Neural cell (in vitro differentiated cells): ENCODE results near the gene CILP2. TPM values are rescaled to one million over a fixed set of nuclear protein-coding genes. Genes with fewer than 3 reads are reported as not detected.

Source experiments
- H2AFZ ChIP-seq: fragments of 200-600, 300-800 bp; sonication (generic), shearing (Covaris generic); 2 replicates; pipeline ENCODE4 v1.6.0; 2014; ENCODE audit warnings: low read depth, mild to moderate bottlenecking, antibody characterized with exemption, low read length, moderate library complexity
- H3F3A ChIP-seq: fragments of 200-600 bp; shearing (Covaris generic); 2 replicates; pipeline ENCODE4 v1.6.1; 2016; ENCODE audit warnings: mild to moderate bottlenecking, moderate library complexity, mixed read lengths, antibody characterized with exemption, low read length; ENCODE audit not compliant: insufficient read depth, poor library complexity, severe bottlenecking
- H3K27ac ChIP-seq: fragments of 200-600, 300-800 bp; sonication (generic), shearing (Covaris generic); 2 replicates; pipeline ENCODE4 v1.5.1; 2014; ENCODE audit warnings: mild to moderate bottlenecking, low read length, moderate library complexity
- H3K27me3 ChIP-seq: fragments of 300-800, 200-600 bp; sonication (generic), shearing (Covaris generic); 2 replicates; pipeline ENCODE4 v1.6.0; 2014; ENCODE audit warnings: mild to moderate bottlenecking, low read depth, low read length, moderate library complexity; ENCODE audit not compliant: insufficient read depth
- H3K36me3 ChIP-seq: fragments of 300-800, 200-600 bp; sonication (generic), shearing (Covaris generic); 2 replicates; pipeline ENCODE4 v1.5.1; 2014; ENCODE audit warnings: mild to moderate bottlenecking, antibody characterized with exemption, low read length, moderate library complexity; ENCODE audit not compliant: insufficient read depth
- H3K4me2 ChIP-seq: fragments of 300-800, 200-600 bp; sonication (generic), shearing (Covaris generic); 2 replicates; pipeline ENCODE4 v1.6.0; 2014; ENCODE audit warnings: mild to moderate bottlenecking, low read length
- H3K4me3 ChIP-seq: fragments of 300-800, 200-600 bp; sonication (generic), shearing (Covaris generic); 2 replicates; pipeline ENCODE4 v1.5.1; 2014; ENCODE audit warnings: mild to moderate bottlenecking, low read length, moderate library complexity
- H3K79me2 ChIP-seq: fragments of 200-600 bp; shearing (Covaris generic); replicated peaks from 2 replicates; pipeline ENCODE4 v1.6.0; 2014; ENCODE audit warnings: mild to moderate bottlenecking, low read length, moderate library complexity; ENCODE audit not compliant: insufficient read depth
- H3K9ac ChIP-seq: fragments of 300-800, 200-600 bp; sonication (generic), shearing (Covaris generic); 2 replicates; pipeline ENCODE4 v1.6.1; 2016; ENCODE audit warnings: mild to moderate bottlenecking, low read length, mixed read lengths
- H3K9me2 ChIP-seq: fragments of 200-600 bp; shearing (Covaris generic); 2 replicates; pipeline ENCODE4 v1.6.1; 2016; ENCODE audit warnings: mild to moderate bottlenecking, low read length, mixed read lengths; ENCODE audit not compliant: insufficient read depth
- H3K9me3 ChIP-seq: fragments of 200-600, 300-800 bp; sonication (generic), shearing (Covaris generic); 2 replicates; pipeline ENCODE4 v1.6.1; 2016; ENCODE audit warnings: mild to moderate bottlenecking, mixed run types, low read length, moderate library complexity, mixed read lengths
- H4K20me1 ChIP-seq: fragments of 200-600 bp; shearing (Covaris generic); 2 replicates; pipeline ENCODE4 v1.6.1; 2016; ENCODE audit warnings: mild to moderate bottlenecking, mixed run types; ENCODE audit not compliant: insufficient read depth
- EP300 ChIP-seq: fragments of 450-650 bp; conservative IDR thresholded peaks from 2 replicates; pipeline ENCODE4 v1.6.1; 2014; ENCODE audit warnings: antibody characterized with exemption, mild to moderate bottlenecking, moderate library complexity; ENCODE audit not compliant: poor library complexity, severe bottlenecking
- EZH2 ChIP-seq: fragments of 200-600, 300-800 bp; shearing (Covaris generic), sonication (generic); IDR thresholded peaks from 2 replicates; pipeline ENCODE4 v1.6.1; 2014; ENCODE audit warnings: antibody characterized with exemption, low read length, borderline replicate concordance, mild to moderate bottlenecking; ENCODE audit not compliant: insufficient read depth, poor library complexity, severe bottlenecking
- MXI1 ChIP-seq: fragments of 450-650 bp; conservative IDR thresholded peaks from 2 replicates; pipeline ENCODE4 v1.6.1; 2014; ENCODE audit warnings: antibody characterized with exemption, mild to moderate bottlenecking; ENCODE audit not compliant: poor library complexity, severe bottlenecking
- POLR2AphosphoS5 ChIP-seq: IDR thresholded peaks from 2 replicates; pipeline ENCODE4 v1.6.1; 2012
- RAD21 ChIP-seq: fragments of 450-650 bp; conservative IDR thresholded peaks from 2 replicates; pipeline ENCODE4 v1.6.1; 2014; ENCODE audit warnings: antibody characterized with exemption, mild to moderate bottlenecking, moderate library complexity
- SMC3 ChIP-seq: fragments of 450-650 bp; conservative IDR thresholded peaks from 2 replicates; pipeline ENCODE4 v1.6.1; 2014; ENCODE audit warnings: antibody characterized with exemption, mild to moderate bottlenecking, moderate library complexity; ENCODE audit not compliant: poor library complexity
- TAF1 ChIP-seq: IDR thresholded peaks from 2 replicates; pipeline ENCODE4 v1.6.1; 2012; ENCODE audit warnings: low read depth
- polyA plus RNA-seq: library from polyadenylated mRNA; depleted of rRNA; stranded (reverse); fragments of >200 nt; gene quantifications from 2 replicates; pipeline ENCODE4 v1.2.3, GENCODE V29; 2014
- TF ChIP-seq, protein P1 (sequence below): IDR thresholded peaks from 2 replicates; pipeline ENCODE4 v1.6.1; 2012; ENCODE audit warnings: borderline replicate concordance
- TF ChIP-seq, protein P2 (sequence below): fragments of 450-650 bp; IDR thresholded peaks from 2 replicates; pipeline ENCODE4 v1.5.1; 2014; ENCODE audit warnings: antibody characterized with exemption, mild to moderate bottlenecking, moderate library complexity; ENCODE audit not compliant: poor library complexity, severe bottlenecking

The CILP2 gene
- polyA plus RNA-seq, 1 donor from 2014 or later, result 0.84 TPM

DNA sequence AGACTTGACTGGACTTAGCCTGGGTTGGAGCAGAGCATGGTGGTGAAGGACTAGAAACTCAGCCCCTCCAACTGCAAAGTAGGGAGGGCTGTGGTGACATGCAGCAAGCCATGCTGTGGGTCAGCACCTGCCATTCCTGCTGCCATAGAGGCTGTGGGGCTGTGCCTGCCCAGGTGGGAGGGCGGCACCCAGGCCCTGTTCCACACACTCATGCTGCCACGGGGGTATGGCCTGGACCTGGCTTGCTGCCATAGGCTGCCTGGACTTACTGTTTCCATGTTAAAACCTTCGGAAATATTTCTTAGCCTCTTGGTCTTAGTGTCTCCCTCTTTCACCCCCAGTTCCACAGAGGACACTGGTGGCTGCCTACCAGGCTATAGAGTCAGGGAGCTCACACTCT lies 29.3 kb downstream of the CILP2 start:
- Histone ChIP-seq H3K9ac (no peak overlapping the region), H2AFZ (no peak overlapping the region), H4K20me1 (no peaks in the 10 kb centered on the region), H3K36me3 (no peaks in the 10 kb centered on the region), H3K4me2 (no peak overlapping the region), H3K27ac (no peak overlapping the region), H3F3A (no peaks in the 10 kb centered on the region), H3K9me2 (no peaks in the 10 kb centered on the region), H3K4me3 (no peak overlapping the region), H3K79me2 (no peaks in the 10 kb centered on the region), H3K9me3 (no peaks in the 10 kb centered on the region), H3K27me3 (no peaks in the 10 kb centered on the region)
- TF ChIP-seq, protein P1, sequence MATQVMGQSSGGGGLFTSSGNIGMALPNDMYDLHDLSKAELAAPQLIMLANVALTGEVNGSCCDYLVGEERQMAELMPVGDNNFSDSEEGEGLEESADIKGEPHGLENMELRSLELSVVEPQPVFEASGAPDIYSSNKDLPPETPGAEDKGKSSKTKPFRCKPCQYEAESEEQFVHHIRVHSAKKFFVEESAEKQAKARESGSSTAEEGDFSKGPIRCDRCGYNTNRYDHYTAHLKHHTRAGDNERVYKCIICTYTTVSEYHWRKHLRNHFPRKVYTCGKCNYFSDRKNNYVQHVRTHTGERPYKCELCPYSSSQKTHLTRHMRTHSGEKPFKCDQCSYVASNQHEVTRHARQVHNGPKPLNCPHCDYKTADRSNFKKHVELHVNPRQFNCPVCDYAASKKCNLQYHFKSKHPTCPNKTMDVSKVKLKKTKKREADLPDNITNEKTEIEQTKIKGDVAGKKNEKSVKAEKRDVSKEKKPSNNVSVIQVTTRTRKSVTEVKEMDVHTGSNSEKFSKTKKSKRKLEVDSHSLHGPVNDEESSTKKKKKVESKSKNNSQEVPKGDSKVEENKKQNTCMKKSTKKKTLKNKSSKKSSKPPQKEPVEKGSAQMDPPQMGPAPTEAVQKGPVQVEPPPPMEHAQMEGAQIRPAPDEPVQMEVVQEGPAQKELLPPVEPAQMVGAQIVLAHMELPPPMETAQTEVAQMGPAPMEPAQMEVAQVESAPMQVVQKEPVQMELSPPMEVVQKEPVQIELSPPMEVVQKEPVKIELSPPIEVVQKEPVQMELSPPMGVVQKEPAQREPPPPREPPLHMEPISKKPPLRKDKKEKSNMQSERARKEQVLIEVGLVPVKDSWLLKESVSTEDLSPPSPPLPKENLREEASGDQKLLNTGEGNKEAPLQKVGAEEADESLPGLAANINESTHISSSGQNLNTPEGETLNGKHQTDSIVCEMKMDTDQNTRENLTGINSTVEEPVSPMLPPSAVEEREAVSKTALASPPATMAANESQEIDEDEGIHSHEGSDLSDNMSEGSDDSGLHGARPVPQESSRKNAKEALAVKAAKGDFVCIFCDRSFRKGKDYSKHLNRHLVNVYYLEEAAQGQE, result no peak
- TF ChIP-seq TAF1 (no peak), EP300 (no peak), RAD21 (no peak), EZH2 (no peak), SMC3 (no peak), MXI1 (no peak), POLR2AphosphoS5 (no peak)
- TF ChIP-seq, protein P2, sequence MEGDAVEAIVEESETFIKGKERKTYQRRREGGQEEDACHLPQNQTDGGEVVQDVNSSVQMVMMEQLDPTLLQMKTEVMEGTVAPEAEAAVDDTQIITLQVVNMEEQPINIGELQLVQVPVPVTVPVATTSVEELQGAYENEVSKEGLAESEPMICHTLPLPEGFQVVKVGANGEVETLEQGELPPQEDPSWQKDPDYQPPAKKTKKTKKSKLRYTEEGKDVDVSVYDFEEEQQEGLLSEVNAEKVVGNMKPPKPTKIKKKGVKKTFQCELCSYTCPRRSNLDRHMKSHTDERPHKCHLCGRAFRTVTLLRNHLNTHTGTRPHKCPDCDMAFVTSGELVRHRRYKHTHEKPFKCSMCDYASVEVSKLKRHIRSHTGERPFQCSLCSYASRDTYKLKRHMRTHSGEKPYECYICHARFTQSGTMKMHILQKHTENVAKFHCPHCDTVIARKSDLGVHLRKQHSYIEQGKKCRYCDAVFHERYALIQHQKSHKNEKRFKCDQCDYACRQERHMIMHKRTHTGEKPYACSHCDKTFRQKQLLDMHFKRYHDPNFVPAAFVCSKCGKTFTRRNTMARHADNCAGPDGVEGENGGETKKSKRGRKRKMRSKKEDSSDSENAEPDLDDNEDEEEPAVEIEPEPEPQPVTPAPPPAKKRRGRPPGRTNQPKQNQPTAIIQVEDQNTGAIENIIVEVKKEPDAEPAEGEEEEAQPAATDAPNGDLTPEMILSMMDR, result no peak

- Histone ChIP-seq H3K9ac (no peak overlapping the region), H3K9me3 (no peaks in the 10 kb centered on the region), H3F3A (no peaks in the 10 kb centered on the region), H3K79me2 (no peaks in the 10 kb centered on the region), H2AFZ (no peak overlapping the region), H3K27me3 (no peaks in the 10 kb centered on the region), H3K9me2 (no peaks in the 10 kb centered on the region), H3K4me2 (no peak overlapping the region), H3K4me3 (no peak overlapping the region), H3K36me3 (no peaks in the 10 kb centered on the region), H4K20me1 (no peaks in the 10 kb centered on the region), H3K27ac (no peak overlapping the region)
- TF ChIP-seq RAD21 (no peak), EP300 (no peak), MXI1 (no peak), POLR2AphosphoS5 (no peak), SMC3 (no peak), EZH2 (no peak), TAF1 (no peak)
- TF ChIP-seq, protein P1, result no peak
- TF ChIP-seq, protein P2, result no peak
These were observed 31.0 kb downstream of the CILP2 start for GRCh38 chr19:19568802-19569756.
